NOMO-1 (cell line): Measurements from ENCODE around the gene RCSD1.
"Not testable (repeated sequence)": the region's sequence is repeated elsewhere in the genome, so short reads cannot be mapped to it uniquely, and the experiment has no call there.

Experiments used
- DNase-seq, 2 experiments: peaks; one replicate each; lab custom pipeline; 2025; ENCODE audit not compliant: unreplicated experiment in 2 of 2; lab: John Stamatoyannopoulos, UW

The RCSD1 gene

GRCh38 chr1:167734841-167735240 lies 104.8 kb downstream of the RCSD1 start:
- no peak for DNase-seq

- no peak for DNase-seq
Observed at GRCh38 chr1:167737169-167737568, 107.1 kb downstream of the RCSD1 start.

GRCh38 chr1:167738158-167738557 lies 108.1 kb downstream of the RCSD1 start:
- DNase-seq, result no peak

GRCh38 chr1:167739752-167740151 lies 109.7 kb downstream of the RCSD1 start:
- no peak for DNase-seq

- not testable (repeated sequence) for DNase-seq
Observed at GRCh38 chr1:167741103-167741502, 111.1 kb downstream of the RCSD1 start.

GRCh38 chr1:167742392-167743057 lies 112.5 kb downstream of the RCSD1 start:
- DNase-seq, result not testable (repeated sequence)

GRCh38 chr1:167744901-167745300 lies 114.9 kb downstream of the RCSD1 start:
- DNase-seq, result no peak

GRCh38 chr1:167746013-167746672 lies 116.1 kb downstream of the RCSD1 start:
- DNase-seq, result no peak

- DNase-seq, result no peak
Observed at GRCh38 chr1:167746988-167747655, 117.1 kb downstream of the RCSD1 start.

GRCh38 chr1:167747988-167748387 lies 118.0 kb downstream of the RCSD1 start:
- no peak for DNase-seq

GRCh38 chr1:167748906-167749305 lies 118.9 kb downstream of the RCSD1 start:
- DNase-seq, result no peak

GRCh38 chr1:167749741-167750140 lies 119.7 kb downstream of the RCSD1 start:
- no peak for DNase-seq

GRCh38 chr1:167750641-167751040 lies 120.6 kb downstream of the RCSD1 start:
- no peak for DNase-seq

- no peak for DNase-seq
Observed at GRCh38 chr1:167751676-167752075, 121.6 kb downstream of the RCSD1 start.

- DNase-seq, result peak in 1 of 2 experiments; percentile 40
Observed at GRCh38 chr1:167752219-167752985, 122.4 kb downstream of the RCSD1 start.

- DNase-seq, result no peak
Observed at GRCh38 chr1:167755654-167756053, 125.6 kb downstream of the RCSD1 start.
